KBM-7 (cell line): ENCODE measurements around the gene FAM47E.
A peak's percentile ranks its signal among the peaks of the same experiment; 100 is the strongest.

Experiments used
- DNase-seq: peaks from one replicate; pipeline ENCODE4 v3.0.0-alpha.2; 2015
- in situ Hi-C: fragments of 300-500 bp; cut with MboI; formaldehyde crosslinking; loops from 2 replicates; pipeline ENCODE4 v1.14.3; 2020; ENCODE audit warnings: low sequenced_read_pairs, low pct_unique_long_range_greater_than_20kb, mixed read lengths

The FAM47E gene

DNA sequence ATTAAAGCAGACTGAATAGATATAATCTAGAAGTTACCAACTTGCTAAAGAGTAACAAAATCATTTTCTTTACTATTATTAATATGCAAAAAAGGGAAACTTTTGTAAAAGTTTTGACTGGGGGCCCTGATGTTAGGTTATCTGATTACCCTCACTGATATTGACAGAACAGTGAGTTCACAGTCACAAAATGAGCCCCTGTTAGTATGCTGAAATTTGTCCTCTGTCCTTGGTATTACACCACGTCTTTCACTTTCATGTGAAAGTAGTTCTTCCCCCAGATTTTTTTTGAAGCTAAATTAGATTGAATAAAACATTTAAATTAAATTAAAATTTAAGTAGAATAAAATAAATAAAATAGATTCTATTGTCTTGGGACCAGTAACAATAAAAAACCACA lies 60.9 kb downstream of the FAM47E start:
- no peak for DNase-seq
- in situ Hi-C loops: no loop called here

DNA sequence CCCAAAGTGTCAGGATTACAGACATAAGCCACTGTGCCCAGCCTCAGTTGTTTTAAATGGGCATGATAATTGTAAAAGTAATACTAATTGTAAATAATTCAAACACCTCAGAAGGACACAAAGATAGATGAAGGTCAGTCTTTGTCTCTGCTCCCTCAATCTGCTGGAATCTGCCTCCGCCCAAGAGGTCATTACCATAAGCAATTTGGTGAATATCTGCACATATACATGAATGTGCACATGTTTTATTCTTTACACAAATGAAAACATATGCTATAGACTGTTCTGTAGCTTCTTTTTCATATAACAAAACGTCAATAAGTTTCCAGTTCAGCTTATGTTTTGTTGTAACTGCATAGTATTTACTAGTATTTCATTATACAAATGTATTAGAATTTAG lies 62.0 kb downstream of the FAM47E start:
- no peak for DNase-seq
- in situ Hi-C loops: no loop called here

DNA sequence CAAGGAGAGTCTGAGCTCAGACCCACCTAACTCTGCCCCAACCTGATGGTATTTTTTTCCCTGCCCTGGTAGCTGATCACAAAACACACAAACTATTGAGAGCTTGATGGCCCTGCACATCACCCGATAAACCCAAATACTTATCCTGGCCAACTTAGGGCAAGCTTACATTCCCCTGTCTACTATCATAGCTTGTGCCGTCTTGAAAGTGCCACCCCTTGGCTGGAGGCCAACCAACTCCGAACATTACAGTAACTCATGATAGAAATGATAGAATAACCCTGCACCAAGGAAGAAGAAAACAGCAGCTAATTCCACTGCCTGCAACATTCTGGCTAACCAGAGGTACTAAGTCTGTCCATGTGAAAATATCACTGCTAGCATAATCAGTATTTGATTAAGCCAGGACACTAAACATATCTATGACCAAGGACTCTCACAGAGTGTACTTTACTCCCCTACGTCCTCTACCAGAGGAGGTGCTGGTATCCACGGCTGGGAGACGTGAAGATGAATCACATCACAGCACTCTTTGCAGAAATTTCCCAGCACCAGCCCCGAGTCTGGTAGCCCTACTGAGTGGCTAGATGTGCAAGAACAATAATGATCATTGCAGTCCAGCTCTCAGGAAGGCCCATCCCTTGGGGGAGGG lies 63.9 kb downstream of the FAM47E start:
- in situ Hi-C loops: no loop called here
- DNase-seq: no peak

DNA sequence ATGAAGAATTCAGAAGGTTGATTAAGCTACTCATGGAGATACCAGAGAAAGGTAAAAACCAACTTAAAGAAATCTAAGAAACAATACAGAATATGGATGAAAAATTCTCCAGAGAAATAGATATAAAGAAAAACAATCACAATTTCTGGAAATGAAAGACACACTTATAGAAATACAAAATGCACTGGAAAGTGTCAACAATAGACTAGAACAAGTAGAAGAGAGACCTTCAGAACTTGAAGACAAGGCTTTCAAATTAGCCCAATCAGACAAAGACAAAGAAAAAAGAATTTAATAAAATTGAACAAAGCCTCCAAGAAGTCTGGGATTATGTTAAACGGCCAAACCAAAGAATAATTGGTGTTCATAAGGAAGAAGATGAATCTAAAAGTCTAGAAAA lies 64.6 kb downstream of the FAM47E start:
- in situ Hi-C loops: no loop called here
- DNase-seq: no peak

DNA sequence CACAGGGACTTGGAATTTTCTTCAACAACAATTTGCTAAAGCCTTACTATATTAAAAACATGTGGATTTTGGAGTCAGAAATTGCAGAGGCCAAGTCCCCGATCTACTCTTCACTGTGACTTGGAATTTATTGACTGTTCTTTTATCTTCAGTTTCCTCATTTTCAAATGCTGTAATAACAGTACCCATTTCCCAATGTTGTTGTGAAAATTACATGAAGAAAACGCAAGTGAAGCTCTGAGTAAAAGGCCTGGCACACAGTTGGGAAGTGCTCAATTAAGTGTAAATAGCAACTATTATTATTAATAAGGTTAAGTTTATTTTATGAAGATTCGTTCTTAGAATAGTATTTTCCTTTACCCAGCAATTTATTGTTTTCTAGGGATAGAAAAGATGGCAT lies 70.7 kb downstream of the FAM47E start:
- in situ Hi-C loops: no loop called here
- DNase-seq: no peak

DNA sequence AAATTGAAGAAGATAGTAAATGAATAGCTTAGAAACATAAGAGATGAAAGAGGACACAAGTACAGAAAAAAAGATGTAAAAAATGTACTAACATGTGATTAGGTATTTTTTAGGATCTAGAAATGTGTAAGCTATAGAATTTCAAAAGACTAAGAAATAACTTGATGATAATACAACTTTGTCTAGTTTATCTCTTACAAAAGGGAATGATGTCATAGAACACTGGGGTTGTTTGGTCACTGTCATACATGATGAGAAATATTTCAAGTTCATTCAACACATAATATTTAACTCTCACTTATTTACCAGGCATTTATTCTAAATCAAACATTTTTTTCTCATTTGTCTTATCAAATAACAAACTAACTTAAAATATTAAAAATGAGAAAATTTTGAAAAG lies 73.6 kb downstream of the FAM47E start:
- DNase-seq: no peak
- in situ Hi-C loops: no loop called here

DNA sequence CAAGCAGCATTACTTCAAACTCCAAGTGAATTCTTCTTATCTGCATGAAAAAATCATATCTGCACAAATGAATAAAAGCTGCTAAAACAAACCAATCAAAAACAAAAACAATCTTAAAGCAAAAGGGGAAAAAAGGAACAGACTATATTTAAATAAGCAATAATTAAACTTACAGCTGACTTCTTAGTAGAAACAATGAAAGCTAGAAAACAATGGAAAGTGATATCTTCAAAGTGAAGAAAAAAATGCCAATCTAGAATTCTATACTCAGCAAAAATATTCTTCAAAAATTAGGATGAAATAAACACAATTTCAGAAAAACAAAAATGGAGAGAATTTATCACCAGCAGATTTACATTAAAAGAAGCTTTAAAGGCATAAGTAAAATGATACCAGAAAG lies 75.0 kb downstream of the FAM47E start:
- peak; percentile 9 for DNase-seq
- in situ Hi-C loops: no loop called here
